22Rv1 (cell line): ENCODE results near the gene EML6.

Source experiments
- ZFX ChIP-seq: fragments of 450-650 bp; IDR thresholded peaks from 2 replicates; pipeline ENCODE4 v1.6.1; 2017; ENCODE audit warnings: antibody characterized with exemption, borderline replicate concordance
- TF ChIP-seq, protein P1 (sequence below): fragments of 450-650 bp; IDR thresholded peaks from 2 replicates; pipeline ENCODE4 v1.5.1; 2017; ENCODE audit warnings: mild to moderate bottlenecking

DNA sequence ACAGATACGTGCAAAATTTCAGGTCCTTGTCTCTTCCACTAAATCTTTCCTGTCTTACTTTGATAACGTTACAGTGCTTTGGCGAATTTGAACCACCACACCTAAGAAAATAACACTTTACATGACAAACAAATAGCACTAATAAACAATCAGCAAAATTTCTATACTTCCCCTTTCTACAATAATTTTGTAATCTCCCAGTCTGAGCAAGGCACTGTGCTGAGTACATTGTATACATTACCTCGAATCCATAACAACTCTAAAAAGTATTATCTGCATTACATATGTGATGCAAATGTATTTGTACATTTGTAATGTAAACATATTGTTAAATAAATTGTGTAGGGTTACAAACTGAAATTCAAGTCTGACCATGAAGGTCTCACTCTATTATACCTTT, 276.9 kb downstream of the EML6 start:
- TF ChIP-seq, protein P1, sequence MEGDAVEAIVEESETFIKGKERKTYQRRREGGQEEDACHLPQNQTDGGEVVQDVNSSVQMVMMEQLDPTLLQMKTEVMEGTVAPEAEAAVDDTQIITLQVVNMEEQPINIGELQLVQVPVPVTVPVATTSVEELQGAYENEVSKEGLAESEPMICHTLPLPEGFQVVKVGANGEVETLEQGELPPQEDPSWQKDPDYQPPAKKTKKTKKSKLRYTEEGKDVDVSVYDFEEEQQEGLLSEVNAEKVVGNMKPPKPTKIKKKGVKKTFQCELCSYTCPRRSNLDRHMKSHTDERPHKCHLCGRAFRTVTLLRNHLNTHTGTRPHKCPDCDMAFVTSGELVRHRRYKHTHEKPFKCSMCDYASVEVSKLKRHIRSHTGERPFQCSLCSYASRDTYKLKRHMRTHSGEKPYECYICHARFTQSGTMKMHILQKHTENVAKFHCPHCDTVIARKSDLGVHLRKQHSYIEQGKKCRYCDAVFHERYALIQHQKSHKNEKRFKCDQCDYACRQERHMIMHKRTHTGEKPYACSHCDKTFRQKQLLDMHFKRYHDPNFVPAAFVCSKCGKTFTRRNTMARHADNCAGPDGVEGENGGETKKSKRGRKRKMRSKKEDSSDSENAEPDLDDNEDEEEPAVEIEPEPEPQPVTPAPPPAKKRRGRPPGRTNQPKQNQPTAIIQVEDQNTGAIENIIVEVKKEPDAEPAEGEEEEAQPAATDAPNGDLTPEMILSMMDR = no peak
- TF ChIP-seq ZFX = no peak
